Retinal pigment epithelial cell (primary cell): ENCODE data around the gene ARHGEF17.

Experiments used
- DNase-seq: peaks from one replicate; pipeline ENCODE4 v3.0.0-alpha.2; 2010; ENCODE audit warnings: low read depth
- H3K4me3 ChIP-seq: 2 replicates; pipeline ENCODE4 v1.5.1; 2011; ENCODE audit warnings: mild to moderate bottlenecking, low read length, control low read depth, moderate library complexity
- CTCF ChIP-seq: conservative IDR thresholded peaks from 2 replicates; pipeline ENCODE4 v1.5.1; 2011; ENCODE audit warnings: low read depth, low read length, control low read depth, inconsistent platforms

Gene ARHGEF17

GRCh38 chr11:73294604-73295003, 13.5 kb upstream of the ARHGEF17 start:
- H3K4me3 ChIP-seq: no peak overlapping the region
- TF ChIP-seq CTCF: no peak
- no peak for DNase-seq

GRCh38 chr11:73295241-73295995, 12.7 kb upstream of the ARHGEF17 start:
- no peak for DNase-seq
- H3K4me3 ChIP-seq: no peak overlapping the region
- peak; percentile 99 for TF ChIP-seq CTCF

- no peak for TF ChIP-seq CTCF
- DNase-seq: no peak
- no peak overlapping the region for H3K4me3 ChIP-seq
Observed at GRCh38 chr11:73295996-73296318, 12.1 kb upstream of the ARHGEF17 start.

- DNase-seq: no peak
- H3K4me3 ChIP-seq: no peak overlapping the region
Observed at GRCh38 chr11:73296501-73297230, 11.4 kb upstream of the ARHGEF17 start.

GRCh38 chr11:73297231-73297590, 10.9 kb upstream of the ARHGEF17 start:
- TF ChIP-seq CTCF: no peak

More at GRCh38 chr11:73296501-73297230, 11.4 kb upstream of the ARHGEF17 start:
- TF ChIP-seq CTCF: no peak

GRCh38 chr11:73297702-73298101, 10.4 kb upstream of the ARHGEF17 start:
- TF ChIP-seq CTCF: no peak
- DNase-seq: no peak

More at GRCh38 chr11:73297231-73297590, 10.9 kb upstream of the ARHGEF17 start:
- H3K4me3 ChIP-seq: no peak overlapping the region
- no peak for DNase-seq

GRCh38 chr11:73298233-73298632, 9.8 kb upstream of the ARHGEF17 start:
- DNase-seq: no peak
- no peak for TF ChIP-seq CTCF
- no peak overlapping the region for H3K4me3 ChIP-seq

More at GRCh38 chr11:73297702-73298101, 10.4 kb upstream of the ARHGEF17 start:
- H3K4me3 ChIP-seq: no peak overlapping the region
